Measurements from ENCODE around the gene WNT4.

DNA sequence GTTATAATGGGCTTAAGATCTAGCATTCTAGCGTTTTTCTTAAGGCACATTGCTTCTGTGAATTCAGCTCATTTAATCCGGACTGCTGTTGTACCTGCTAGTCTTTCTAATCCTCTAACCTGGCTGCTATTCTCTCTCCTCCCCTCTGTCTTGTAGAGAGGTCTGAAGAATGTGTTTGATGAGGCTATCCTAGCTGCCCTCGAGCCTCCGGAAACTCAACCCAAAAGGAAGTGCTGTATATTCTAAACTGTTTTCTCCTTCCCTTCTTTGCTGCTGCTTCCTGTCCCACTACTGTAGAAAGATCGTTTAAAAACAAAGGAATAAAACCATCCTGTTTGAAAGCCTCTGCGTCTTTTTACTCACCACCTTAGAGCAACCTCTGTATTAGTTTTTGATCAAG, 53.1 kb downstream of the WNT4 start:
- TF ChIP-seq, protein P1, sequence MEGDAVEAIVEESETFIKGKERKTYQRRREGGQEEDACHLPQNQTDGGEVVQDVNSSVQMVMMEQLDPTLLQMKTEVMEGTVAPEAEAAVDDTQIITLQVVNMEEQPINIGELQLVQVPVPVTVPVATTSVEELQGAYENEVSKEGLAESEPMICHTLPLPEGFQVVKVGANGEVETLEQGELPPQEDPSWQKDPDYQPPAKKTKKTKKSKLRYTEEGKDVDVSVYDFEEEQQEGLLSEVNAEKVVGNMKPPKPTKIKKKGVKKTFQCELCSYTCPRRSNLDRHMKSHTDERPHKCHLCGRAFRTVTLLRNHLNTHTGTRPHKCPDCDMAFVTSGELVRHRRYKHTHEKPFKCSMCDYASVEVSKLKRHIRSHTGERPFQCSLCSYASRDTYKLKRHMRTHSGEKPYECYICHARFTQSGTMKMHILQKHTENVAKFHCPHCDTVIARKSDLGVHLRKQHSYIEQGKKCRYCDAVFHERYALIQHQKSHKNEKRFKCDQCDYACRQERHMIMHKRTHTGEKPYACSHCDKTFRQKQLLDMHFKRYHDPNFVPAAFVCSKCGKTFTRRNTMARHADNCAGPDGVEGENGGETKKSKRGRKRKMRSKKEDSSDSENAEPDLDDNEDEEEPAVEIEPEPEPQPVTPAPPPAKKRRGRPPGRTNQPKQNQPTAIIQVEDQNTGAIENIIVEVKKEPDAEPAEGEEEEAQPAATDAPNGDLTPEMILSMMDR (IDR thresholded peaks at IDR 0.05; ENCODE audit: low read depth, low read length) = no peak
- TF ChIP-seq POLR2A (IDR thresholded peaks at IDR 0.05; ENCODE audit: extremely low read depth, insufficient read length) = no peak

Measured in NB4 (cell line).